ENCODE data around the gene RNASE9.
A peak's percentile ranks its signal among the peaks of the same experiment; 100 is the strongest.
"Not testable (repeated sequence)": the region's sequence is repeated elsewhere in the genome, so short reads cannot be mapped to it uniquely, and the experiment has no call there.

The RNASE9 gene

DNA sequence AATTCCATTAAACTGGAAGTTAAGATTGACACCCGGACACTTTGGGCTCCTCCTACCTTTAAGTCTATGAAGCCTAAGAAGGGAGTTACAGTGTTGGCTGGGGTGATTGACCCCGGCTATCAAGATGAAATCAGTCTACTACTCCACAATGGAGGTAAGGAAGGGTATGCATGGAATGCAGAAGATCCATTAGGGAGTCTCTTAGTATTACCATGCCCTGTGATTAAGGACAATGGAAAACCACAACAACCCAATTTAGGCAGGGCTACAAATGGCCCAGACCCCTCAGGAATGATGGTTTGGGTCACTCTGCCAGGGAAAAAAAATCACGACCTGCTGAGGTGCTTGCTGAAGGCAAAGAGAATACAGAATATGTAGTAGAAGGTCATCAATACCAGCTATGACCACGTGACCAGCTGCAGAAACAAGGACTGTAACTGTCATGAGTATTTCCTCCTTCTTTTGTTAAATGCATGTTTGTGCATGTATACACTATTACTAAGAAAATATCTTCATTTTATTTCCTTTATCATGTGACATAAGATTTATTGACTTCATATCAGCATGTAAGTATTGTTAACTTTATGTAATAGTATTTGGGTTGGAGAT is 11.6 kb upstream of the RNASE9 start:
- not testable (repeated sequence) for DNase-seq

DNA sequence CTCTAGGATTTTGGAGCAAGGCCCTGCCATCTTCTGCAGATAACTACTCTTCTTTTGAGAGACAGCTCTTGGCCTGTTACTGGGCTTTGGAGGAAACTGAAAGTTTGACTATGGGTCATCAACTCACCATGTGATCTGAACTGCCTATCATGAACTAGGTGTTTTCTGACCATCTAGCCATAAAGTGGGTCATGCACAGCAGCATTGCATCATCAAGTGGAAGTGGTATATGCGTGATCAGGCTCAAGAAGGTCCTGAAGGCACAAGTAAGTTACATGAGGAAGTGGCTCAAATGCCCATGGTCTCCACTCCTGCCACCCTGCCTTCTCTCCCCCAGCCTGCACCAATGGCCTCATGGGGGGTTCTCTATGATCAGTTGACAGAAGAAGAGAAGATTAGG is 9.9 kb upstream of the RNASE9 start:
- DNase-seq, result not testable (repeated sequence)

DNA sequence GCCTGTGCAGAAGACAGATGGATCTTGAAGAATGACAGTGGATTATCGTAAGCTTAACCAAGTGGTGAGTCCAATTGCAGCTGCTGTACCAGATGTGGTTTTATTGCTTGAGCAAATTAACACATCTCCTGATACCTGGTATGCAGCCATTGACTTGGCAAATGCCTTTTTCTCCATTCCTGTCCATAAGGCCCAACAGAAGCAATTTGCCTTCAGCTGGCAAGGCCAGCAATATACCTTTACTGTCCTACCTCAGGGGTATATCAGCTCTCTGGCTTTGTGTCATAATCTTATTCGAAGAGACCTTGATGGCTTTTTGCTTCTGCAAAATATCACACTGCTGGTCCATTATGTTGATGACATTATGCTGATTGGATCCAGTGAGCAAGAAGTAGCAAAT is 9.0 kb upstream of the RNASE9 start:
- not testable (repeated sequence) for DNase-seq

DNA sequence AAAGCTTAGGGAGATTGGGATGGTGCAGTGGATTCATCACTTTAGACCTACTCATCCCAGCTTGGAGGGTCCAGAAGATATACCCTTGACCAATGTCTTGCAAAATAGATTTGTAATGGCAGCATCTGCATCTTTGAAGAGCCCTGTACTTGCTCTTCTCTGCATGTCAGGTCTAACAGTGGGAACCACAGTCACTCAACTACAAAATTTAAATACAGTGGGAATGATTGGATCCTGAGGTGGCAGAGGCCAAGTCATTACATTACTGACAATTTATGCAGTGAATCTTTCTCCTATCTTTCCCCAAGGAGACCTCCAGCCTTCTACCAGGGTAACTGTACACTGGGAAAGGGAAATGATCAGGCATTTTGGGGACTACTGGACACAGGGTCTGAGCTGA is 8.2 kb upstream of the RNASE9 start:
- no peak for DNase-seq

DNA sequence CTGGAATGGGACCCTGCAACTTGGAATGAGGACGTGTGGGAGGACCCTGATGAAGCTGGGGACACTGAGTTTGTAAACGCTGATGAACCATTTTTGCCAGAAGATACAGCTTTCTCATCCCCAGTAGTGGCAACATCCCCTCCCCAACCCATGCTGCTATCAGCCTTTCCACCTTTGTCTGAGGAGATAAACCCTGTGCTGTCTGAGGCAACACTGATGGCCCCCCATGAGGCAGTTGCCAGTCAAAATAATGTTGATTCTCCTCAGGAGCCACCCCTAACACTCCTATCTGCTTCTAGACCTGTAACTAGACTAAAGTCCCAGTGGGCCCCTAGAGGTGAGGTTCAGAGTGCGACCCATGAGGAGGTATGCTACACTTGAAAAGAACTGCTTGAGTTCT is 7.5 kb upstream of the RNASE9 start:
- no peak for DNase-seq

DNA sequence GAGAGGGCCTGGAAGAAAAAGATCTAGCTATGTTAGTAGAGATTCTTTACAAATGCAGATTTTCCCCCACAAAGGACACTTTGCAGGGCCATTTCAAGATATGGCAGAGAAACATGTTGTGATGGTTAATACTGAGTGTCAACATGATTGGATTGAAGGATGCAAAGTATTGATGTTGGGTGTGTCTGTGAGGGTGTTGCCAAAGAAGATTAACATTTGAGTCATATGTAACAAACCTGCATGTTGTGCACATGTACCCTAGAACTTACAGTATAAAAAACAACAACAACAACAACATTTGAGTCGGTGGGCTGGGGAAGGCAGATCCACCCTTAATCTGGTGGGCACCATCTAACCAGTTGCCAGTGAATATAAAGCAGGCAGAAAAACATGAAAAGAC is 6.4 kb upstream of the RNASE9 start:
- not testable (repeated sequence) for DNase-seq

DNA sequence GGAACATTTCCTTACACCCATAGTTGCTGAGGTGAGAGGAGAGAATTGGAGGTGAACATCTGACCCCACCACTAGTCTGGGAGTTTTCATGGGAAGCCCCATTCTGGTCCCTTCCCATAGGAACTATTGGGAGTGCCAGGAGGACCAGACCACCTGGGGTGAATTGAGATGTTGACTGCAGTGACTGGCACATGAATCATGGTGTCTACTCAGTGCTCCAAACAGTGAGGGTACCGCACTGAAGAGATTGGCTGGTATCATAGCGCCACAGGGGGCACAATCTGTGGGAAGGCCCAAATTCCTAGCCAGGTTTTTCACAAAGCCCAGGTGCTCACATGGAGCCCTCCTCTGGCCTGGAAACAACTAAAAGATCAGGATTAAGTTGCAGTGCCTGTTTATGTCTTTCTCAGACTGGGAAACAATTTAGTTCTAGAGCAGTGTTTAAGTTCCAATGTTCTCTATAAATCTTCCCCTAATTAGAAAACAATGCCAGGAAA is 3.7 kb upstream of the RNASE9 start:
- DNase-seq, result no peak

DNA sequence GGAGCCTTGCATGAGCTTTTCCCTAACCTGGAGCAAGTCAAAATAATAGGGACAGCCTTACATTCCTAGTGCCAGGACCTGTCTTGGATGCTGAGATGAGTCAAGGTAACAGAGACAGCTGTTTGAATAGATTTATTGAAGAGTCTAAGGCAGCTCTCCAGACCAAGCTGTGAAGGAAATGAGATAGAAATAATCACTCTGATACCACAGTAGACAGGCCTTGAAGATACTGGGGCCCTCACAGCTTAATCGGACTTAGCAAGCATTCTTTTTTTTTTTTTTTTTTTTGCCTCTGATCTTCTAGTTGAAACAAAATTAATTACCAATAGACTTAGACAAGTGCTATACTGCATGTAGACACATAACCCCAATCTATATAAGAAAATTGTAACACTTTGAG is 3.1 kb upstream of the RNASE9 start:
- DNase-seq, result no peak

DNA sequence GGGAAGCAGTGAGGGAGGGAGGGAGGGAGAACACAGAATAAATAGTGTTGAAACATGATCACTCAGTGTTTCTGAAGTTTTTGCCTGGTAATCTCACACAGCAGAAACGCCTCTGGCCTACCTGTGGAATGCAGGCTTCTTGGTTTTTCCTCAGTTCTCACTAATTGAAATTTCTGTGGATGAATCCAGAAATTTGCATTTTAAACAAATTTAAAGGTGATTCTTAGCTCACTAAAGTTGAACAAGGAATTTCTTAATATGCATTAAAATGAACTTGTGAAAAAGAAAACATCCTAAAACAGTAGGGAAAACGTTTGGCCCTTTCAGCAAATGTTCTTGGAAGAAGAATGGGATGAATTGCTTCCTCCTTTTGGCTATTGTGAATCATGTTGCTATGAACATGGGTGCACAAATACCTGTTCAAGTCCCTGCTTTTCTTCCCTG is 1.4 kb downstream of the RNASE9 start:
- no peak for DNase-seq

DNA sequence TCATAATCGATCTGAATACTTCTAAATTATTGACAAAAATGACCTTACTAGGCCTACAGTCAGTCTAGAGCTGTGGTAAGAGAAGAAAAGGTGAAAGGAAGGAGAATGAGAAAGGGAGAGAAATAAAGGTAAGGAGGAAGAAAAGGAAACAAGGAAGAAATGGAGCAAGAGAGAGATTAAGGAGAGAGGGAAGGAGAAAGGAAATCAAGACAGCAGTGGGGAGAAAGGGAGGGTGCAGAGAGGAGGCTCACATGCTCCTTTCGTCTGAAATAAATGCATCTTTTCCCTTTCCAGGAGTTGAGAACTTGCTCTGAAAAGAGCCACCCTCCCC is 3.7 kb downstream of the RNASE9 start:
- DNase-seq, result no peak

DNA sequence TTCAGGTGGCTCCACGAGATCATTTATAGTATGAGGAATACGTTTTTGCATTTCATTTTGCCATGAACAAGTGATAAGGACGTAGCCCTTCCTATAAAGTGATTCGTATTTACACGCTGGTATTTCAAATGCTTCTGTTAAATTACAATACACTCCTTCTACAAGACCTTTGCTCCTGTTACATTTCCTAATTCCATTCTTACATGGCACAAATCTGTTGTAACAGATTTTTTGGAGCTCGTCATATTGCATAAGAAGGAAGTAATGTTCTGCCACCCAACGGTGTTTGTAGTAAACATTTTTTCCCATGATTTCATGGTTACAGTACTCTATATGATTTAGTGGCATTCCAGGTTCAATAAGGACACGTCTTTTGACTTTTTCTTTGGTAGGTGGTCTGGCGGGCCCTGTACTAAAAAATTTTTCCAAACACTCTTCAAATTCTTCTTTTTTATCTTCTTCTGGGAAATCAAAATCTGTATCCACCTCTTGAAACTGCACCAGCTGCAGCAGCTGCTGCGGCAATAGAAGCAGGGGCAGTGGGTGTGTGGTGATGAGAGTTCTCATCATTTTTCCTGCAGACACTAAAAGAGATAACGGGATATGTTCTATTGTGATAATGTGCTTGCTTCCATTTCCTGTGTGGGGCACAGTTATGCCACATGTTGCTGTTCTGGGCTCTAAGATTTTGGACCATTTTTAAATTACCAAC is 4.2 kb downstream of the RNASE9 start:
- DNase-seq, result no peak

DNA sequence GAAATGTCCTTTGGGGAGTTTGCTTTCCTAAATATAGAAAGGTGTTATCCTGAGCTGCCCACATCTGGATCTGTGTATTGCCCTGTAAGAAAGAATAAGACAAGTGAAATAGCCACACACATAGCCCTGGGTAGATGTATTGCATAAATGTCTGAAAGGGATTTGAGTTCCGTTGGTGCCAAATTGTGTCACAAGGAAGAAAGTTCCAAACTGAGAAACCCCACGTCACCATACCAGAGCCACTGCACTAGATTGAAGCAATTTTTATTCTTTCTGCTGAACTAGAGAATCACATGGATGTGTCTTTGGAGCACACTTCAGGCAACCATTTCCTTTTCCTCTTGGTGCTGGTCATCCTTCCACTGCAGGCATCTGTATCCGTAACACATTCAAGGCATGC is 5.0 kb downstream of the RNASE9 start:
- DNase-seq, result no peak

DNA sequence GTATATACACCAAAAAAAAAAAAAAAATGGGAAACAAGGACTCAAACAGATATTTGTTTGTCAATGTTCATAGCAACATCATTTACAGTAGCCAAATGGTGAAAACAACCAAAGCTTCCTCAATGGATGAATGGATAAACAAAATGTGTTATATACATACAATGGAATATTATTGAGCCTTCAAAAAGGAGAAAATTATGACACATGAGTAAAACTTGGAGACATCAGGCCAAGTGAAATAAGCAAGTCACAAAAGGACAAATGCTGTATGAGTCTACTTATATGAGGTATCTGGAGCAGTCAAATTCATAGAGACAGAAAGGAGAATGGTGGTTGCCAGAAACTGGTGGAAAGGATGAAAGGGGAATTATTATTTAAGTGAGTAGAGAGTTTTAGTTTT is 7.8 kb downstream of the RNASE9 start:
- no peak for DNase-seq

DNA sequence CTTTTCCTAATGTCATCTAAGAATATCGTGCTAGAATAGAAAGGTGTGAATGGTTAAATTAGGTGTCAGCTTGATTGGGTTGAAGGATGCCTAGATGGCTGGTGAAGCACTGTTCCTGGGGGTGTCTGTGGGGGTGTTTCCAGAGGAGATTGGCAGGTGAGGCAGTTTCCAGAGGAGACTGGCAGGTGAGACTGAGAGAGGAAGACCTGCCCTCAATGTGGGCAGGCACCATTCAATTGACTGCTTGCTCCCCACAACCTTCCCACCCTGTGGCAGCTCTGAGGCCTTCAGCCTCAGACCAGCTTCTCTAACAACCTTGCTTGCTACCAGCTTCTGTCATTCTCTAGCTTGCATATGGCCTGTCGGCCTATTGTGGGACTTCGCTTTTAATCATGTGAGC is 9.2 kb downstream of the RNASE9 start:
- DNase-seq, result no peak

DNA sequence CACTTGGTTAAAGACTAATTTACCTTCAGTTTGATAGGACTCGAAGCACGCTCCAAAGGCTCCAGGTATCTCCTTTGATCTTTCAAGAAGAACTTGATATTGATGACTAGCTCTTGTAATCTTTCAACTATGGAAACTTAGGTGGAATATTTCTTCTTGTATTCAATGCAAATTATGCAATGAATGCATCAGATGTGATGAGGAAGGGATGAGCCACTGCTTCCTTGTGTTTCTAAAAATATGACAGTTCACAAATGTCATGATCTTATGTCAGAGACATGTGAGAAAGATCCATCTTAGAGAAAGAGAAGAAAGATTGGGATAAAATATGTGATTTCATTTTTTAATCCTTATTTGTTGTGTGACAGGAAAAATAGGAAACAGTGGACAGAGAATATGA is 9.9 kb downstream of the RNASE9 start:
- DNase-seq, result no peak

DNA sequence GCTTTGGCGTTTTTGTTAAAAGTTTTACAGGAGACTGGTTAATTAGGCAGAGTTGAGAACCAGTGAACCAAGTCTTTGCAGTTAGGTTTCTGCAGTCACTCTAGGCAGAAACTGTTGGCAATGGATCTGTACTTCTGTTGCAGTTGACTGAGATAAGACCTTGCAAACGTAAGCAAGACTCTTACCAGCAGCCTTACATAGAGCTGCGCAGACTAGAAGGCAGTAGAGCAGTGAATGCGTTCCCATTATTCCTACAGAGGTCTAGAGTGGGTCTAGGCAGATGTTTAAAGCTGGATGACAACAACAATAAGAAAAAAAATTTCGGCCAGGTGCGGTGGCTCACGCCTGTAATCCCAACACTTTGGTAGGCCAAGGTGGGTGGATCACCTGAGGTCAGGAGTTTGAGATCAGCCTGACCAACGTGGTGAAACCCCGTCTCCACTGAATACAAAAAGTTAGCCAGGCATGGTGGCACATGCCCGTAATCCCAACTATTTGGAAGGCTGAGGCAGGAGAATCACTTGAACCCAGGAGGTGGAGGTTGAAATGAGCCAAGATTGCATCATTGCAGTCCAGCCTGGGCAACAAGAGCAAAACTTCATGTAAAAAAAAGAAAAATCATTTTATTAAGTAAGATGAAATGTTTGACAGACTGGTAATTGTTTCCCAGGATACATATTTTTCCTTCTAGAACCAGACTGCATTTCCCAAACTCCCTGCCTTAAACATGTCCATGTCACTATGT is 12.3 kb downstream of the RNASE9 start:
- DNase-seq, result no peak

DNA sequence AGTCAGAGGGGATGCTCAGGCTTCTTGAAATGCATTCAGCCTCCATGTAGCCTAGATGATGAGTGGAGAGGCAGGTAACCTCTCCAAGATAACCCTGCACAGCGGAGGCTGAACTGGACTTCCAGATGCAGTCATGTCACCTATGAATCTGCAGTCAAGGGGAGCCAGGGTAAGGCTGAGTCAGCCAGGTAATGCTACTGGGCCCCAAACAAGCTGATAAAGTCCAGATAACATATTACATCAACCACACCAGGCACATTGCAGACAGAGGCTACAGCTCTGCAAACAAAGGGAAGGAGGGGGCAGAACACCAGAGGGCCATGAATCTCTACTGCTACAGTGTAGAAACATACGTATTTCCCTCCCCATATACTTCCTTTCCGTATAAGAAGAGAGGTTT is 14.0 kb downstream of the RNASE9 start:
- no peak for DNase-seq

DNA sequence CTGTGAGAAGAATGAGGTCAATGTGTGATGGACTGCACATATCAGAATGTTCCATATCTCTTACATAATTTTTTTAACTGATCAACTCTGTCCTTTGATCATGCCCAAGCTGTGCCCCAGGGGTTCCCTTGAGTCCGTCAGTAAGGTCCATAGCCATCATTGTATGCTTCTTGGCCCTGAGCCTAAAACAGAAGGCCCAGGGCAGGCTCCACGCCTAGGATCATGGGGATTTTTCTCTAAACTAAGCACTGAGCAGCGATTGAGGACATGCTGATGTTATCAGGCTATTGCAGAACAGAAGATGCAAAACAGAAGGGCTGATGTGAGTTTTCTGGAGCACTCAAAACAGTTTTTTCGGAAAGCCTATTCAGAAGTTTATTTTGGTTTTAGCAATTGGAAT is 20.9 kb downstream of the RNASE9 start:
- no peak for DNase-seq

DNA sequence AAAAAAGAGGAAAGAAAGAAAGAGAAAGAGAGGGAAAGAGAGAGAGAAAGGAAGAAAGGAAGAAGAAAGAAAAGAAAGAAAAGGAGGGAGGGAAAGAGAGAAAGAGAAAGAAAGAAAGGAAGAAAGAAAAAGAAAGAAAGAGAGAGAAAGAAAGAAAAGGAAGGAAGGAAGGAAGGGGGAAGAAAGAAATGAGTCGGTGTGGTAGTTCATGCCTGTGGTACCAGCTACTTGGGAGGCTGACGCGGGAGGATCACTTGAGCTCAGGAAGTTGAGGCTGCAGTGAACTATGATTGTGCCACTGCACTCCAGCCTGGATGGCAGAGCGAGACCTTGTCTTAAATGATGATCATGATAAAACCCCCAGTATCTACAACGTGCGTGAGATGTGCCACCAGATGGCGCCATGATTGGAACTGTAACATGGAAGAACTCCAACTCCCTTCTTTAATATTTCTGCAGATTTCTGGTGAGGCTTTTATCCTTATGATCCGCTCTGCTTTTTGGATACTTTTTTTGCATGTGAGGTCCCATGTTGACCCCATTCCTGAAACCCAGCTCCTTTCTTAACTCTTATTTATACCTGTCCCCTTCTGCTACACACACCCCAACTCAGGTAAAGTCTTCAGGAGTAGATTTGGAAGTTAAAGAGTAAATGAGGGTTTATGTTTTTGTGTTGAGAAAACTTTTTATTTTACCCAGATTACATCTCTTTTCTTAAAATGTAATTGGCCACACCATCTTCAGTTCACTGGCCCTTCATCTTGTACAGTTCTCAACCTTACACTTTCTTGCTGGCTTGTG is 29.9 kb downstream of the RNASE9 start:
- peak; percentile 67 to 73 for DNase-seq

DNA sequence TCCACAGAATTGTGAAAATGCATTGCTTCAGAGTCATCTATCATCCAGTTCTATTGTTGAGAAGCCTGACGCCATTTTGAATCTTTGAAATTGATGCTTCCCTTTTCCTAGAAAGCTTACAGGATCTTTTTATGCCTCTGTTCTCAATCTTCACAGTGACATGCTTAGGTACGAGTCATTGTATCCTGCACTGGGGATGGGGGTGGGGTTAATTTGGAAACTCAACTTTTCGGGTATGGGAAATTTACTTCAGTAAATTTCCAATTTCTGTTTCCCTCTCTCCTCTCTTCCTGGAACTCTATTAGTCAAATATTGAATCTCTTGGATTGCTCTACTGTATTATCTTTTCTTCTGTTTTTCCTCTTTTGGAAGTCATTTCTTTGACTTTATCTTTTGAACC is 31.0 kb downstream of the RNASE9 start:
- no peak for DNase-seq

DNA sequence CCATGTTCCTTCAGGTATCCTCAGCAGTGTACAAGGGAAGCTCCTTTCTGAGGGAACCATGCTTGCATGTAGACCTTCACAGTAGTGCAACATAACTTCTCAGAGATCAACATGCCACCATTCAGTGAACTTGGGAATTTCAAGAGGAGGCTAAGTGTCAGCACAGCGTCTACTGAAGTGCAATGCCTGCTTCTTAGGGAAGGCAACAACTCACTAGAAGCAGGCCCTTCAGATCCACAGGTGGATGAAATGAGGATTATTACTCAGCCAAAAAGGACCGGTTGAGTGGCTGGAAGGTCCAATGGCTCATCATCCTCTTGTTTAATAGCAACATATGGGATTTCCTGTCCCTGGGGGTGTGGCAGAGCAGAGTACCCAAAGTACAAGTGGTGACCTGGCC is 36.8 kb downstream of the RNASE9 start:
- DNase-seq, result no peak

DNA sequence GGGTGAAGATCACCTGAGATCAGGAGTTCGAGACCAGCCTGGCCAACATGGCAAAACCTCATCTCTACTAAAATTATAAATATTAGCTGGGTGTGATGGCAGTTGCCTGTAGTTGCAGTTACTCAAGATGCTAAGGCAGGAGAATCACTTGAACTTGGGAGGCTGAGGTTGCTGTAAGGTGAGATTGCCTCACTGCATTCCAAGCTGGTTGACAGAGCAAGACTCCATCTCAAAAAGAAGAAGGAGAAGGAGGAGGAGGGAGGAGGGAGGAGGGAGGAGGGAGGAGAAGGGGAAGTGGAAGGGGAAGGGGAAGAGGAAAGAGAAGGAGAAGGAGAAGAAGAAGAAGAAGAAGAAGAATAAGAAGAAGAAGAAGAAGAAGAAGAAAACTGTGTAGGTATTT is 38.5 kb downstream of the RNASE9 start:
- no peak for DNase-seq

DNA sequence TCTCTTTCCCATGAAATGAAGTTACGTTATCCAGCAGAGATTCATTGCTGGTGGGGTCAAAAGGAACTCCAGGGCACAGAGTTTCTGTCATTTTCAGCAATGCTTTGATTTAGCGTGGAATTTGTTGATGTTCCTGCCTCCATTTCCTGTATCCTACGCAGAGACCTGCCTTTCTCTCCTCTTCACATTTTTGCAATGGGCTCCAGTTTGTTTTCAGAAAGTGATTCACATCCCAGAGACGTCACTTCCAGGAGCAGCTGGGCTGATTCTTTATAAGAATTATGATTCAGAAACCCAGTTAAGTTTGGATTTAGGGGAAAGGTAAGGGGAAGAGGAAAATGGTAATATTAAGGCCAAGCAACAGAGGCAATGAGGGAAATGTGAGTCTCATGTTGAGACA is 43.9 kb downstream of the RNASE9 start:
- no peak for DNase-seq

Measured in activated CD4-positive, alpha-beta T cell treated with anti-CD3 and anti-CD28 coated beads for 4 hours (primary cell).